Activated CD4-positive, alpha-beta T cell treated with anti-CD3 and anti-CD28 coated beads, Interleukin-2, amount 50 U/mL, for 1 hour (primary cell): ENCODE data around the gene VAV3.

Source experiments
- DNase-seq: peaks from one replicate; pipeline ENCODE4 v3.0.0-alpha.2; 2020

The VAV3 gene

GRCh38 chr1:107622535-107622934 is 342.4 kb downstream of the VAV3 start:
- no peak for DNase-seq

- no peak for DNase-seq
Observed at GRCh38 chr1:107620753-107621152, 344.2 kb downstream of the VAV3 start.

DNA sequence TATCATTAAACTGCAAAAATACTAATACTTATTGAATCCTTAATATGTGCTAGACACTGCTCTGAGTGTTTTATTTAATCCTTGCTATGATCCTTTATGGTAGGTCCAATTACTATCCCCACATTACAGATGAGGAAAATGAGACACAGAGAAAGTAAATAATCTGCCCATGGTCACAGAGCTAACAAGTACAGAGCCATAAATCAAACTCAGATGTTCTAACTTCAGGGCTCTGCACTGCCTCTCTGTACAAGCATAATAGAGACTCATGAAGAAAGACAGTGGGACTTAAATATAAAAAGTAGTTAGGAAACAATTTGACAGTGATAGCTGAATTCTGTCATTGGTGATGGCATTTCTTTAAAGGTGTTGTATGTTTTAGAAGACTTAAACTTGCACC is 346.4 kb downstream of the VAV3 start:
- no peak for DNase-seq

- no peak for DNase-seq
Observed at GRCh38 chr1:107617921-107618320, 347.1 kb downstream of the VAV3 start.

DNA sequence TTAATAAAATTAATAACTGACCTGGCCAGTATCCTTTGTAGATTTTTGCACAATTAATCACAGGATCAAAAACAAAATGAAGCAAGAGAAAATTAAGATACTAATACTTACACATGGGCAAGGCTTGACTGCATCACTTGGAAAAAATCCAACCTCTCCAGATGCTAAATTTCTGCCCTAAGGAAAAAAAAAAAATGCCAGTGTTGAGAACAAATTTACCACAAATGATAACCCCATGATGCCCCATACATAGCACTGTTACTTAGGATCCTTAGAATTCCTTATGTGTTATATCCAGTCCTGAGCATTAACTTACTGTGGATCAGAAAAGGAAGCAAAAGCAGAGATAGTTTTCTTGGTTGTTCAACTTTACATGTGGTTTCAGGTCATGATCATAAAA is 347.5 kb downstream of the VAV3 start:
- no peak for DNase-seq

DNA sequence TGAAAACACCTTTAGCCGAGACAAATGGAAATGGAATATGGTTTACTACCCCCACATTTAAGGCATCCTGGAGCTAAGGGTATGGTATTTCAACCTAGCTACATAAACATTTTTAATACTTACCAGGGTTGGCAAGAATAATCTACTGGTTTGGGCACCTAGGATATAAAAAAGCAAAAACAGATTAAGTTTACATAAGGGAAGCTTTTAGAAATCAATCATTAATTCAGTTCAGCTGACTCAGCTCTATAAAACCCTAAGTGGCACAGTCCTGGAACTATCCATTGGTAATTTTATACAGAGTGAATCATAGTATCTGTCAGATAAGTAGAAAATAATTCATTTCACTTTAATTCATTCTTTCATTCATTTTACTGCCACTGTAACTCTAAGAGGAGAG is 355.2 kb downstream of the VAV3 start:
- no peak for DNase-seq

DNA sequence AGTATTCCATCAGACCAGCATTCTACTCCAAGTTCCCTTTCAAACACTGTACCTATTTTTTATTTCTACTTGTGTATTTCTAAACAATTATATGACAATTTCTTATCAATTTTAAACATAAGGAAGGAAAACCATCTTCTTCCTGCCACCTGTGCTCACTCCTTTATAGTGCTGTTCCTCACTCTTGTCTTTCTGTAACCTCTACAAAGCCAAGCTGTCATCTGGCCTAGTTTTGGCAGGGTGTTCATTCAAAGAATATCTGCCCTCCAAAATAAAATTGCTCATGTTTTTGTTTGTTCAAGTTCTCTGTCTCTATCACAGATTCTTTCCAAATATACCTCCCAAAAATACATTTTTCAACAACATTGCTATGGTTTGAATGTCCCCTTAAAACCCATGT is 360.2 kb downstream of the VAV3 start:
- no peak for DNase-seq

DNA sequence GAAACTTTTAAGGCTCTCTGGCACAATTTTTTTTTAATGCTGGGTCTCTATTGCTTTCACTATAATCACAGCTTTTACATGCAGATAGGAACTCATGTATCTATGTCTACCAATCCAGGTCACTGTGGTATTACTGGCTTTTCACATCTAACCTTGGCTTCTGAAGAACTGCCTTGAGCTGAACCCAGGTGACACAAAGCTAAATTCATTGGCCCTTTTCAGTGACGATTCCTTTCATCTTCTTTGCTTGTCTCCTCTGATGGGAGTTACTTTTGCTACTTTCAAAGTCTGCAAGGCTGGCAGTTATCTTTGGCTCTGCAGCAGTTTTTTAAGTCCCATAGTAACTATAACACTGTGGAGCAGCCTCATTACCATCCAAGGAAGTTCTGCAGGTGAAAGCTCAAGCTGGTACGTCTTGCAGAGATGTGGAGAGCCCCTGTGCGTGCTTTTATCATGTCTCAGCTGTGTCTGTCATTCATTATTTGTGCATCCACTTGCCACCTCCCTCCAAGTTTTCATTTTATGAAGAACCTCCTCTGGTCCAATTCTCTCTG is 364.3 kb downstream of the VAV3 start:
- DNase-seq, result no peak

- no peak for DNase-seq
Observed at GRCh38 chr1:107599220-107599619, 365.8 kb downstream of the VAV3 start.

DNA sequence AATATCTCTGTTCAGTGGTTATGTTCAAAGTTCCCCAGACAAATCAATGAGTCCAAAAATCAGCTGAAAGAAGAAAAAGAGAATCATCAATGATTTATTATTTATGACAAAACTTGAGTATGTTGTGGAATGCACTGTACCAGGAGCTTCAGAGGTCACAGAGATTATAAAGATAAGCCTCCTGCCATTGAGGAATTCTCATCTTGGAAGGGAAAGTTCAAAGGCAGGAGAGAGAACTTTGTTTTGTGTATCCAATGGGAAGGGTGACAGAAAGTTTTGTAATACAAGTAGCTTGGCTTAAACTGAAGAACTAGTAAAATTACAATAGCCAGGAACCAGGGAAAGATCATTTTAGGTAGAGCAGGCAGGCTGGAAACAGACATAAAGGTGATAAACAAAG is 367.7 kb downstream of the VAV3 start:
- no peak for DNase-seq

GRCh38 chr1:107594536-107594935 is 370.4 kb downstream of the VAV3 start:
- DNase-seq, result no peak

DNA sequence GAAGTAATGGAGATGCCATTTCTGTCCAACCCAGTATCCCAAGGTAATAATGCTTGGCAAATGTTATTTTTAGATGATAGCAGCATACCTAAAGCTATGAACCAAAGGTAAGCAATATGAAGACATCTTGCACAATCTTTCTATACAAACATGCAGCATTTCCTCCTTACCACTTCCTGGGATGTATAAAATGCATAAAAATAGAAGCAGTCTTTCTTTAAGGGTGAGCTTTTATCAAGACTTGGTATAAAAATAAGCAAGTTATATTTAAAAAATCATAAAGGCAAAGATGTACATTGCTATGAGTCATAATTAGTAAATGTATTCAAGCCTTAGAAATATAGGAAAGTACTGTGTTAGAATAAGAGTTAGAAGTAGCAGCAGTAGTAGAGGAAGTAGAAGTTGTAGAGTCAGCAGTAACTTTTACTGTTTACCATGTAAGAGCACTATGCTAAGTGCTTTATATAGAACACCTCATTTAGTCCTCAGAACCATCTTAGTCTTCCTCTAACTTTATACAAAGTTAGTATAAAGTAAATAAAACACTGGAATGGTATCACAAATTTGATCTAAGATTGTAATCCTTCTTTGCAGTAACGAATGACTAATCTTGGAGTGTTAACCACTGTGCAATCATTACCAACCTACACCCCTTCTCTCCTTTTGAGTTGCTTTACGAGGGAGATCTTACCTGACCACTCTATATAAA is 371.3 kb downstream of the VAV3 start:
- no peak for DNase-seq

DNA sequence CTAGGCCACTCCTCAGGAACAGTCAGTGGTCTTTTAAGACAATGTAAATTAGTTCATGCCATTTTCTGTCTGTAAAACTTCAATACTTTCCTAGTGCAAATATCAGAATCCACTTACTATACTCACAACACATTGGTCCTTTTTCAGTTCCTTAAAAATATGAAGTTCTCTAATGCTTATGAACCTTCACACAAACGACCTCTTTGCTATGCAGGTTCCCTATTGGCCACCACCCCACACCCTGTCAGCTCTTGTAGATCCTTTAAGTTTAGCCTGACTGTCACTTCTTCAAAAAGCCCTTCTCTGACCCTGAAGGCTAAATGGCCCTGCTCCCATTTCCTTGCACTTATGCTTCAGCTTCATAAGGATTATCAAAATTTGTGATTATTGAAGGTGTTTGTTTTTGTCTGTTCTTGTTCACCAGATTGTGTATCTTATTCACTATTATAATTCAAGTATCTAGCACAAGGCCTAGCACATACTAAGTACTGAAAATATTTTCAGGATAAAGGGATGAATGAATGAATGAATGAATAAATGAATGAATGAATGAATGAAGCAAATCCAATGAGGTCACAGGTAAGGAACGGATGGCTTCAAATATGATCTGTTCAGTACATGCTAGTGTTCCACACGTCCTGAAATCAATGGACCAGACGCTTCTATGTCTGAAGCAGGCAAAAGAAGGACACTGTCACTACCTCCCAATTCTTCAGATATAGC is 373.9 kb downstream of the VAV3 start:
- no peak for DNase-seq

- no peak for DNase-seq
Observed at GRCh38 chr1:107590087-107590486, 374.9 kb downstream of the VAV3 start.

- DNase-seq, result no peak
Observed at GRCh38 chr1:107588321-107588720, 376.7 kb downstream of the VAV3 start.

DNA sequence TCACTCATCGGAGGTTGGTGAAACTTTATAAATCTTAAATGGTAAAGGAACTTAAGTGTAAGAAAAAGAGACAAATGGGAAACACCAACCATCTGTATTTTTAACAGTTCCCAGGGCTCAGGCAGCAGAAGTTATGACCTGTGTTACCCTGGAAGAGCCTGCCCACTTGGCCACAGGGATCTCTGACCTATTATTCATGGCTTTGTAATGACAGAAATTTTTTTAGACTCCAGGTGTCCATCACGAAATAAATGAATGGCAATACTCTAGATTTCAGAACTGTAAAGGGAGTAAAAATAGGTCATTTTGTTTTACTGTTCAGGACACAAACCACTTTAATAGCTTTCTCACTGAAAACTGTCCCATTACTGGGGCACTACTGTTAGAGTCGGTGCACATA is 389.8 kb downstream of the VAV3 start:
- no peak for DNase-seq

- DNase-seq, result no peak
Observed at GRCh38 chr1:107574044-107574443, 390.9 kb downstream of the VAV3 start.

DNA sequence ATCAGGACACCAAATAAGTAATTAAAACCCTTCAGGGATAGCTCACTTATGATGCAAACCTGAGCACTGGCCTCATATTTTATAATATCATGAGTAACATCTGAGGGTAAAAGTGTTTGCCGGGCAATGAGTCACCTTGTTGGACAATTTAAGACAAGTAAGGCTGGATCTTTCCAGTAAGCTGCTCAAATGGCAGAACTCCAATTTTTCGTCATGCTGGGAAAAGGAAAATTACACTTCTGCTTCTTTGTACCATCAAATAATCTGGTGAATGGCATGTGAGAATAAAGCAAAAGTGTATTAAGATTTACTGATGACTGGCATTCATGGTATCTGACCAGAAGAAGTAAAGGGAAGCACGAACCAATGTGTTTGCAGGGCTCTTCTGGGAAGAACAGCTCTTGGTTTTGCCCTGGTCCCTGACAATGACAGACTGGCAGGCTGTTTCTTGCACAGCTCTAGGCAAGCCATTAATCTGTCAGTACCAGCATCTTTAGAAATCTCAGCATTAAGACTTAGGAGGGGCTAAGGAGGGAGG is 392.2 kb downstream of the VAV3 start:
- DNase-seq, result no peak

DNA sequence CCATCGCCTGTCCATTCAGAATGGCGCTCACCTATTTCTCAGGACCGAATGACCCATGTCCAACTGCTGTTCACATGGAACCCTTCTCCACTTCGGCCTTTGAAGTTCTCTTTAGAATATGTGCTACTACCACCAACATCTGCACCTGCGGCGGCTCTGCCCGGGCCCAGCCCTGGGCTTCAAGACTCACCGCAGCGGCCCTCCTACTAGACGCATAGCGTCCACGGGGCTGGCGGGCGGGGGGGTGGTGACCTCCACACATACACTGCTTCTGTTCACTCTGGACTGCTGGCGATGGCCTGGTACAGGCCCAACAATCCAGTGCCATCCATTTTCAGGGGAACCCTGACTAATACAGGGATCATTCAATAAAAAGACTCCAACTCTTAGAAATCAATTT is 394.2 kb downstream of the VAV3 start:
- DNase-seq, result no peak

GRCh38 chr1:107563441-107563840 is 401.5 kb downstream of the VAV3 start:
- no peak for DNase-seq

DNA sequence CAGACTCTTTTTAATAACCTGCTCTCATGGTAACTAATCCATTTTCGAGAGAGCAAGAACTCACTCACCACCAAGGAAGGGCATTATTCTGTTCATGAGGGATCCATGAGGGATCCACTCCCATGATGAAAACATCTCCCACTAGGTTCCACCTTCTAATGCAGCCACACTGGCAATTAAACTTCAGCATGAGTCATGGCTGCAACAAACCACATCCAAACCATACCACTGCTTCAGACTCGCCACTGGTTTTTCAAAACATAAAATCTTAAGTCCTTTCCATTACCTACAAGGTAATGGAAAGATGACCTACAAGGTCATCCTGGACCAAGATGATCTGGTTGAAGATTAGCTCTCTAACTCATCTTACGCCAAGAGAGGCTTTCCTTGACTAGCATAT is 405.1 kb downstream of the VAV3 start:
- DNase-seq, result no peak

DNA sequence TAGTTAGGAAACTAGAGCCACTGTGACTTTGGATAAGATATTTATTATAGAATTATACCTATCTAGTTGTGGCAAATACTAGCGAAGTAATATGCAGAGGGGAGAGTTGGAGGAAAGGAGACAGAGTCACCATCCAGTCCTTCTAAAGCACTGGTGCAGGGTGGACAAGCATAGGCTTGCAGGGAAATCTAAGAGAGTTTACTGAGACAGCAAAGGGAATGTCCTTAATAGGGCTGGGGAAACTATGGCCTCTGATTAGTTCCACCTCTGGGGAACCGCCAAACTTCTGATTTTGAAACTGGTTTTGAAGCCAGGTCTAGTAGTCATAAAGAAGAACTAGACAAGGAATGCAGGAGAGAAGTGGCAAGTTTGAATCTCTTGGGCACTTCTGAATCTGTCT is 407.9 kb downstream of the VAV3 start:
- no peak for DNase-seq

DNA sequence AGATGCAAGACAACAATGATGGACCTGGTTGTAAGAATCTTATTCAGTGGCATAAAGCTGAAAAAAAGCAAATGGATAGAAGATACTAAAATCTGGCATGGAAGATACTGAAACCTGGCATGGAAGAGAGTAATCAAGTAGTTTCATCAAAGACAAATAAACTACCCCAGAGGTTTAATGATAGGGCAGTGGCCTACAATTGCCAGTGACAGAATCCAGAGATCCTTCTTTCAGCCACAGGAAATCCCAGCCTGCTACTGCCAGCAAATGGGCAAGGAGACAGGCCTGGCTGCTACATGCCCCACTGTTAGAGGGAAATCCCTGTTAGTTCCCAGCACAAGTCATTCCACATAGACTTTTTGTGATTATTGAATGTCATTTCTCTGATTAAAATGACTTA is 409.4 kb downstream of the VAV3 start:
- DNase-seq, result no peak

- DNase-seq, result no peak
Observed at GRCh38 chr1:107552781-107553180, 412.2 kb downstream of the VAV3 start.
